K562 (cell line): ENCODE results near the gene CFAP221. TPM values are rescaled to one million over a fixed set of nuclear protein-coding genes. Genes with fewer than 3 reads are reported as not detected.

ENCODE experiments used
- CHD1 ChIP-seq: fragments of 200-600 bp; sonication (generic); IDR thresholded peaks from one replicate; pipeline ENCODE4 v1.6.1; 2012; ENCODE audit warnings: mild to moderate bottlenecking, moderate library complexity, low read length, inconsistent platforms
- CREB1 ChIP-seq, 2 experiments: sonication (generic) in 1 of 2; formaldehyde crosslinking in 1 of 2; IDR thresholded peaks; 2 replicates each; pipeline versions ENCODE4 v1.6.1 to v1.8.0; 2012 to 2022; ENCODE audit warnings: inconsistent platforms in 1 of 2, mild to moderate bottlenecking in 1 of 2, missing genetic modification reagents in 1 of 2, moderate library complexity in 1 of 2
- DPF2 ChIP-seq: fragments of 450-650 bp; IDR thresholded peaks from 2 replicates; pipeline ENCODE4 v1.6.1; 2016
- GABPB1 ChIP-seq: sonication (generic); formaldehyde crosslinking; IDR thresholded peaks from 2 replicates; pipeline ENCODE4 v1.8.0; 2022; ENCODE audit warnings: mild to moderate bottlenecking, missing genetic modification reagents
- GATA2 ChIP-seq: sonication (generic); formaldehyde crosslinking; IDR thresholded peaks from 2 replicates; pipeline ENCODE4 v1.4.0; 2020; ENCODE audit warnings: mild to moderate bottlenecking, missing genetic modification reagents
- HDAC3 ChIP-seq: fragments of 450-650 bp; IDR thresholded peaks from 2 replicates; pipeline ENCODE4 v1.6.1; 2018; ENCODE audit warnings: borderline replicate concordance, mild to moderate bottlenecking, moderate library complexity; ENCODE audit not compliant: partially characterized antibody
- MGA ChIP-seq: fragments of 450-650 bp; IDR thresholded peaks from 2 replicates; pipeline ENCODE4 v1.6.1; 2016; ENCODE audit warnings: mild to moderate bottlenecking, moderate library complexity
- MXD1 ChIP-seq: fragments of 250-450 bp; sonication (Bioruptor Pico); IDR thresholded peaks from 2 replicates; pipeline ENCODE4 v1.8.0; 2021; ENCODE audit warnings: borderline replicate concordance, mild to moderate bottlenecking, moderate library complexity; ENCODE audit not compliant: poor library complexity, severe bottlenecking
- NFRKB ChIP-seq: fragments of 450-650 bp; IDR thresholded peaks from 2 replicates; pipeline ENCODE4 v1.6.1; 2016; ENCODE audit warnings: low read depth
- NFXL1 ChIP-seq: fragments of 450-650 bp; formaldehyde crosslinking; IDR thresholded peaks from 2 replicates; pipeline ENCODE4 v1.4.0; 2021; ENCODE audit warnings: mild to moderate bottlenecking
- NR4A1 ChIP-seq, 2 experiments: fragments of 250-450 bp in 1 of 2; fragments of 450-650 bp in 1 of 2; sonication (Bioruptor Pico) in 1 of 2; IDR thresholded peaks; 2 replicates each; pipeline versions ENCODE4 v1.4.0 to v1.6.1; 2016 to 2020; ENCODE audit warnings: mild to moderate bottlenecking in 2 of 2, missing compliant biosample characterization in 1 of 2, missing genetic modification characterization in 1 of 2, moderate library complexity in 1 of 2
- OTX1 ChIP-seq: fragments of 450-650 bp; formaldehyde crosslinking; IDR thresholded peaks from 2 replicates; pipeline ENCODE4 v1.4.0; 2022; ENCODE audit warnings: mild to moderate bottlenecking
- RBM15 ChIP-seq: fragments of 200-400 bp; formaldehyde crosslinking; IDR thresholded peaks from 2 replicates; pipeline ENCODE4 v1.6.1; 2018; ENCODE audit warnings: mild to moderate bottlenecking, low read length, moderate library complexity; ENCODE audit not compliant: insufficient read depth
- RCOR1 ChIP-seq, 2 experiments: IDR thresholded peaks; 2 replicates each; pipeline ENCODE4 v1.6.1; 2012; ENCODE audit warnings: low read depth in 2 of 2, low read length in 2 of 2, borderline replicate concordance in 1 of 2, improper control_type of control experiment in 1 of 2
- SIRT6 ChIP-seq: IDR thresholded peaks from one replicate; pipeline ENCODE4 v1.6.1; 2012; ENCODE audit warnings: low read depth, mild to moderate bottlenecking, control low read depth, inconsistent platforms, low read length, moderate library complexity
- SMARCC2 ChIP-seq: fragments of 450-650 bp; IDR thresholded peaks from 2 replicates; pipeline ENCODE4 v1.6.1; 2017; ENCODE audit warnings: antibody characterized with exemption, moderate library complexity, mild to moderate bottlenecking, low read depth
- ZNF316 ChIP-seq: fragments of 450-650 bp; IDR thresholded peaks from 2 replicates; pipeline ENCODE4 v1.6.1; 2016
- ZNF766 ChIP-seq: fragments of 200-800 bp; sonication (Bioruptor generic); conservative IDR thresholded peaks from 2 replicates; pipeline ENCODE4 v1.6.1; 2016; ENCODE audit warnings: missing genetic modification characterization, missing compliant biosample characterization
- polyA plus RNA-seq, 8 experiments: library from polyadenylated mRNA; depleted of rRNA in 4 of 8; stranded (reverse) in 5 of 8; unstranded in 3 of 8; fragments of >200 nt; fragmentation: Nextera tagmentation in 2 of 8; fragmentation: Illumina TruSeq in 1 of 8; extraction: Ambion mirVana in 2 of 8; extraction: Trizol in 1 of 8; gene quantifications; 2 replicates each; pipeline versions ENCODE4 v1.2.1 to v1.2.3, GENCODE V29; 2011 to 2014; ENCODE audit warnings: inconsistent platforms in 1 of 8, missing spikeins in 1 of 8
- total RNA-seq, 7 experiments: library from RNA; depleted of rRNA in 6 of 7; stranded (reverse); fragments of >200 nt in 6 of 7; fragmentation: Illumina TruSeq in 2 of 7; extraction: Trizol in 2 of 7; gene quantifications; 2 replicates each; pipeline versions ENCODE4 v1.2.1 to v1.2.3, GENCODE V29; 2011 to 2021; ENCODE audit warnings: low replicate concordance in 1 of 7

Gene CFAP221
- total and polyA plus RNA-seq, 9 of the 15 experiments (the other 6 are each of a cell fraction or from before 2014, with no cell fraction given): 0.09 to 1.4 (median 0.65) TPM

GRCh38 chr2:119546447-119546767 is 2.2 kb downstream of the CFAP221 start (continued):
- TF ChIP-seq NFXL1 (CRISPR knock-in tag): no peak
- TF ChIP-seq GABPB1 (CRISPR knock-in tag): no peak
- TF ChIP-seq GATA2: peak; percentile 68; the same call in 1 of the 2 replicates
- 0 out of 4 replicates have a peak, but pooled peaks of 1 of the 2 experiments have one; percentile 37 for TF ChIP-seq RCOR1 (IDR thresholded peaks at IDR 0.05; ENCODE audit: borderline replicate concordance in 1 of 2, low read depth in 2 of 2, low read length in 2 of 2)
- peak; percentile 63; the same call in 1 of the 2 replicates for TF ChIP-seq DPF2
- TF ChIP-seq OTX1 (CRISPR knock-in tag): no peak
- no peak for TF ChIP-seq CREB1 (IDR thresholded peaks at IDR 0.05)
- no peak for TF ChIP-seq CREB1 (CRISPR knock-in tag; IDR thresholded peaks at IDR 0.05)
- TF ChIP-seq SIRT6: no peak
- no peak for TF ChIP-seq ZNF766 (CRISPR knock-in tag)
- TF ChIP-seq NR4A1 (CRISPR knock-in tag; IDR thresholded peaks at IDR 0.05): no peak
- TF ChIP-seq NR4A1 (tag; IDR thresholded peaks at IDR 0.05): no peak
- peak; percentile 35; the same call in 1 of the 2 replicates for TF ChIP-seq MGA
- TF ChIP-seq SMARCC2: no peak
- no peak for TF ChIP-seq MXD1 (CRISPR knock-in tag)
- no peak for TF ChIP-seq RBM15
- no peak for TF ChIP-seq HDAC3
- no peak for TF ChIP-seq NFRKB
- TF ChIP-seq ZNF316: no peak
- TF ChIP-seq CHD1: no peak
